HG03135 (cell line): ENCODE results near the gene DAGLA.

Experiments
- ATAC-seq: cut with Tn5 transposase; IDR thresholded peaks from one replicate; pipeline ENCODE4 v1.9.1; 2021; ENCODE audit warnings: mild to moderate bottlenecking, moderate library complexity; ENCODE audit not compliant: unreplicated experiment

The DAGLA gene

DNA sequence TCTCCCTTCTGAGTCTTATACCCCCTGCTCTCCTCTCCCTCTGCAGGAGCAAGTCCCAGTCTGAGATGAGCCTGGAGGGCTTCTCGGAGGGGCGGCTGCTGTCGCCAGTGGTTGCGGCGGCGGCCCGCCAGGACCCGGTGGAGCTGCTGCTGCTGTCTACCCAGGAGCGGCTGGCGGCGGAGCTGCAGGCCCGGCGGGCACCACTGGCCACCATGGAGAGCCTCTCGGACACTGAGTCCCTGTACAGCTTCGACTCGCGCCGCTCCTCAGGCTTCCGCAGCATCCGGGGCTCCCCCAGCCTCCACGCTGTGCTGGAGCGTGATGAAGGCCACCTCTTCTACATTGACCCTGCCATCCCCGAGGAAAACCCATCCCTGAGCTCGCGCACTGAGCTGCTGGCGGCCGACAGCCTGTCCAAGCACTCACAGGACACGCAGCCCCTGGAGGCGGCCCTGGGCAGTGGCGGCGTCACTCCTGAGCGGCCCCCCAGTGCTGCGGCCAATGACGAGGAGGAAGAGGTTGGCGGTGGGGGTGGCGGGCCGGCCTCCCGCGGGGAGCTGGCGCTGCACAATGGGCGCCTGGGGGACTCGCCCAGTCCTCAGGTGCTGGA lies 63.4 kb downstream of the DAGLA start:
- ATAC-seq = no peak

DNA sequence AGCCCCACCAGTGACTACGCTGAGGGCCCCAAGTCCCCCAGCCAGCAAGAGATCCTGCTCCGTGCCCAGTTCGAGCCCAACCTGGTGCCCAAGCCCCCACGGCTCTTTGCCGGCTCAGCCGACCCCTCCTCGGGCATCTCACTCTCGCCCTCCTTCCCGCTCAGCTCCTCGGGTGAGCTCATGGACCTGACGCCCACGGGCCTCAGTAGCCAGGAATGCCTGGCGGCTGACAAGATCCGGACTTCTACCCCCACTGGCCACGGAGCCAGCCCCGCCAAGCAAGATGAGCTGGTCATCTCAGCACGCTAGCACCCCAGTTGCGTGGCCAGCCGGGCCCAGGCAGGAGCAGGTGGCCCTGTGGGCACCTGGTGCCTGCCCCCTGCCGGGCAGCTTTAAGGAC lies 64.0 kb downstream of the DAGLA start:
- ATAC-seq = no peak

DNA sequence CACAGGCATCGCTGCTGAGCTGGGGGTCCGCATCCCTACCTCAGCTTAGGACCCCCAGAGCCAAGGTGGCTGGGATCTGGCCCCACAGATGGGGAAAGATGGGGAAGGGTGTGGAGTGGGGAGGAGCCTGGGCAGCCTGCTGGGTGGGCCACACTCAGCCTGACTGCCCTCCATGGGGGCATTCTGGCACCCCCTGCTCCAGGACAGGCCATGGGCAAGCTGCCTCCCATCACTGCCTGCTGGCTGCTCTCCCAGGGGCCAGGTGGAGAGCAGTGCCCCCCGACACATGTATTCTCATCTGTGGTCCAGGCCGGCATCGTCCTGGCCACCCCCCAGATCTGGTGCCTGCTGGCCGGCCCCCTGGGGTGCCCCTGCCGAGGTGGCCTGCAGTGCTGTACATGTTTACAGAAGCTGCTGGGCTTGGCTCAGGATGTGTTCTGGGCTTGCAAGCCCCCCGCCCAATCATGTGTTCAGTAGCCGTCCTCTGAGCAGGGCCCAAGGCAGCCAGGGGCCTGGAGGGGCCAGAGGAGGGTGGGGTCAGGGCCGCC lies 64.5 kb downstream of the DAGLA start:
- no peak for ATAC-seq

DNA sequence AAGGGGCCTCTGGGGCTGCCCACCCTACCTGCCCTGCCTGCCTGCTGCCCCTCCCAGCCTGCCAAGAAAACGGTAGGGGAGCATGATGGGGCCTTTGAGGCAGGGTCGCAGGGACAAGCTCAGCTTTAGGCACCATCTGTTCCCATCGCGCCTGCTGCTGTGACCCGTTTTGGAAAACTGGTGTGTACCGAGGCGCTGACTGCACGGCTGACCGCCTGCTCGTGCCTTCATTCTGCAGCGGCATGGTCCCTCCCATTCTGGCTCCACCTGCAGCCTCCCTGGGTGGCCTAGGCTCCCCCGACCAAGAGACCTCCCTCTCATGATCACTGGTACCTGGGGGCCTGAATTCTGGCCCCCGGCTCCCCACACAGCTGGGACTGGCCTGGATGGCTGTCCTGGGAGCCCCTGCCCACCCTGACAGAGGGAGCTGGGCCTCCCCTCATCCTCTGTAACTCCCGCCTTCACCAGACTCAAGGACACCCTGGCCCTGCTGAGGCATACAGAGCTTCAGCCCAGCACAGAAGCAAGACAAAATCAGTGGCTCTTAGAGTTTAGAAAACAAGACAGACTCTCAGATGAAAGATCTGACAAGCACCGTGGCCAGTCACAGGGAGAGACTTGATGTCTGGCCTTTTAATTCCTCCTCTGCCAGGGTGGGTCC lies 65.7 kb downstream of the DAGLA start:
- ATAC-seq = no peak

DNA sequence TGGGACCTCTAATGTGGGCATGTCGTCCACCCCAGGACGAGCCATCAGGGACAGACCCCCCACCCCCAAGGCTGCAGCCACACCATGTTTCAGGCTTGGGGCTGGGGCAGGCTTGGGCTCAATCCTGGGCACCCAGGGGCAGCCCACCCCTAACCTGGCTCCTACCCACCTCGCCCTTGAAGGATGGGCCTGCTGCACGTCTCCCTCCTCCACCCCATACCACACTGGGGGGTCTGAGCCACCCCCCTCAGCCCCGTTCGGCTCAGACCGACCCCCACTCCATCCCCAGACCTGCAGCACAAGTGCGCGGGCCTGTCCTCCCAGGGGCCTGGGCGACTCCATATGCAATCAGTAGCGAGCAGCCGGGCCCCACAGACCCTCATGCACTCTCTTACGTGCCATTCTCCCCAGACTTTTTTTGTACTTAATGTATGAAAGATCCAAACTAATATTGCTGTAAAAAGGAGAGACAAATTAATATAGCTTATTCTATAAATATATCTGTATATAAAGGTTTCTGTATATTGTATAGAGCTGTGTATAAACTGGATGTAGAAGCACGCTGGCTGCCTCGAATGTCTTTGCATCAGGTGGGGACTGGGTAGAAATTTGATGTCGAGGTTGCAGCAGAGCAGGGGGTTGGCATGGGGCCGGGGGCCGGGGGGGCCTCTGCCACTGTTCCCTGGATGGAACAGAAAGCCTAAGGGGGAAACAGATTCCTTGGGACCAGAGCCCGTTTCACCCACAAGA lies 66.4 kb downstream of the DAGLA start:
- no peak for ATAC-seq

DNA sequence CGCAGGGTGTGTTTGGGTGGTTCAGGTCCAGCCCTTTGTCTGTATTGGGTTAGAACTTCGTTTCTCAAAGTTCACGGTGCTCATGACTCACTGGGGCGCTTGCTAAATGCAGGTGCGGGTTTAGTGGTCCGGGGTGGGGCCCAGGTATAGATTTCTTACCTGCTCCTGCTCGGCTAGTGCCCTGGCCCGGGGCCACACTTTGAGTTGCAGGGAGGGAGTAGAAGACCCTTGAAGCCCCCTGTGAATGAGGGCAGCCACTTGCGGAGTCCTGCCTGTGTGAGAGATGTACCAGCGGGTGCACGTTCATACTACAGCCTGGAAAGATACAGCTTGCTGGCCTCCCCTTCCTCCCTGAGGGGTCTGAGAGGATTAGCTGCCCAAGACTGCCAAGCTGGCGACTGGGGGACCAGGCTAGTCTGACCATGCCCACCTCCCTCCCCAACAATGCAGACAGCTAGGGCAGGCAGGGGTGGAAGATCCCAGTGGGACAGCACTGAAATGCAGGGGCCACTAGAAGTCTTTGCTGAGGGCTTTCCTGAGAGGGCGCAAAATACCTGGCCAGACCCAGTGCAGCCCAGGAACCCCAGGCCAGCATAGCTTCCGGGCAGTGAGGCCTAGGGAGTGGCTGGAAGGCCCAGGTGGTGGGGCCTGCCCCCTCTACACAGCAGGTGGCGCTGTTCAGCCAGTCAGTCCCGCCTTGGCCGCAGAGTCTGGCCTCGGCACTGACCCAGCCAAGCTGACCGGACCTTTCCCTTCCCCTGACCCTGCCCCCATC lies 67.2 kb downstream of the DAGLA start:
- ATAC-seq = peak; percentile 53

DNA sequence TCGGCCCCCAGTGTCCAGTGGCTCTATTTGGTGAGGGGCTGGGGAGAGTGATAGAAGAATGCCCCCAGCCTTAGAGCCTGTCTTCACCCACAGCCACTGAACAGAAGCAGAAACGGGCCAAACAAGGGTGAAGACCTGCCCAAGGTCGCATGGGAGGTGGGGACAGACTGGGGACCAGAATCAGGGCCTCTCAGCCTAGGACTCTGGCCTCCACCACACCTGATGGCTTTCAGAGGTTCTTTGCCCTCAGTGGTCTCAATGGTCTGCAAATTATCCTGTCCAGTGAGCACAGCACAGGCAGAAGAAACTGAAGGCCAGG lies 67.7 kb downstream of the DAGLA start:
- peak; percentile 9 for ATAC-seq

DNA sequence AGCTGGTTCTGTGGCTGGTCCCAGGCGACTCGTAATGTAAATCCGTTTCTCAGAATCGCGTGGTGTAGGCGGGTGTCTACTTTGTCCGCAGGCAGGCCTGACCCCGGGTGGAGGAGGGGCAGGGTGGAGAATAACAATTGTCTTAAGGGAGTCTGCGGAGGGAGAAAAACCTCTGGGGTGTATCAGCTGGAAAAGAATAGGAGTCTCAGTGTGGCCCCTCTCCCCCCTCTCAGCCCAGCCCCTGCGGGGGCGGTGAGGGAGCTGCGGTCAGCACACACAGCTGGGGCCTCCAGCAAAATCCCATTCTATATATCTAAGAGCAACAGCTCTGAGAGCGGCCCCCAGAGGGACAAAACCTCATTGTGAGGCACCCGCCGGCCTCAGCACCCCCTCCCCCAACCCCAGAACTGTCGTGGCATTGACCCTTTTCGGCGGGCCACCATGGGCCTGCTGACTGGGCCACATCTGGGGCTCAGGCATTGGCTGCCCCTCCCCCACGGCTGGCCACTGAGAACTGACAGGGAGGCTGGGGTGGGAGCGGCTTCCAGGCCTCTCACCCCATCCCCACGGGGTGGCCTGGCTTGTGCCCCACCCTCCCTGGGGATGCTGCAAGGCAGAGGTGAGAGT lies 69.5 kb downstream of the DAGLA start:
- ATAC-seq = no peak

DNA sequence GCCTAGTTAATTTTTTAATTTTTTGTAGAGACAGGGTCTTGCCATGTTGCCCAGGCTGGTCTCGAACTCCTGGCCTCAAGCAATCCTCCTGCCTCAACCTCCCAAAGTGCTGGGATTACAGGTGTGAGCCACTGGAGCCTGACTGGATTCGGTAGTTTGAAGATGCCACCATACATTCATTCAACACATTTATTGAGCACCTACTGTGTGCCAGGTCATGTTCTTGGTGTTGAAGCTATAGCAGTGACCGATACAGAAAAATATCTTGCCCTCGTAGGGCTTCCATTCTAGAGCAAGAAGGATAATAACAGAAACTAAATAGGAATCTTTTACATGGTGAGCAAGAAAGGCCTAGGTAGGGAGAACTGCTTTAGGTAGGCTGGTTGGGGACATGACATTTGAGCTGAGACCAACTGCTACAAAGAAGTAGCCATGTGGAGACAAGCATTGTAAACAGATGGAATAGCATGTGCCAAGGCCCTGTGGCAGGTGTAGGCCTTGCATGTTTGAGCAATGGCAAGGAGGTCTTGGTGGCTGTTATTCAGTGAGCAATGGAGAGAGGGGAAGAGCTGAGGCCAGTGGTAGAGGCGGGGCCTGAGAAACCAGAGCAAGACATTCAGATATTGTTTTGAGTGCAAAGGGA lies 70.6 kb downstream of the DAGLA start:
- no peak for ATAC-seq

DNA sequence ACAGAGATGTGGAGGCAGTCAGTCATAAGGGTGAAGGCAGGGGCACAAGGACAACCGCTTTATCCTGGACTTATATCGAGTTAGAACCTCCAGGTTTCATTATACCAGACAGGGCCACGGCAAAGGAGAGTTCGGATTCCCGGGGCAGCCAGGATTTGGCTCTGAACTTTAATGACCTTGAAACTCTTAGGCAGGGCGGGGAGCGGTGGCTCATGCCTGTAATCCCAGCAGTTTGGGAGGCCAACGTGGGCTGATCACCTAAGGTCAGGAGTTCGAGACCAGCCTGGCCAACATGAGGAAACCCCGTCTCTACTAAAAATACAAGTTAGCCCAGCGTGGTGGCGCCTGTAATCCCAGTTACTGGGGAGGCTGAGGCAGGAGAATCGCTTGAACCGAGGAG lies 71.2 kb downstream of the DAGLA start:
- ATAC-seq = no peak

DNA sequence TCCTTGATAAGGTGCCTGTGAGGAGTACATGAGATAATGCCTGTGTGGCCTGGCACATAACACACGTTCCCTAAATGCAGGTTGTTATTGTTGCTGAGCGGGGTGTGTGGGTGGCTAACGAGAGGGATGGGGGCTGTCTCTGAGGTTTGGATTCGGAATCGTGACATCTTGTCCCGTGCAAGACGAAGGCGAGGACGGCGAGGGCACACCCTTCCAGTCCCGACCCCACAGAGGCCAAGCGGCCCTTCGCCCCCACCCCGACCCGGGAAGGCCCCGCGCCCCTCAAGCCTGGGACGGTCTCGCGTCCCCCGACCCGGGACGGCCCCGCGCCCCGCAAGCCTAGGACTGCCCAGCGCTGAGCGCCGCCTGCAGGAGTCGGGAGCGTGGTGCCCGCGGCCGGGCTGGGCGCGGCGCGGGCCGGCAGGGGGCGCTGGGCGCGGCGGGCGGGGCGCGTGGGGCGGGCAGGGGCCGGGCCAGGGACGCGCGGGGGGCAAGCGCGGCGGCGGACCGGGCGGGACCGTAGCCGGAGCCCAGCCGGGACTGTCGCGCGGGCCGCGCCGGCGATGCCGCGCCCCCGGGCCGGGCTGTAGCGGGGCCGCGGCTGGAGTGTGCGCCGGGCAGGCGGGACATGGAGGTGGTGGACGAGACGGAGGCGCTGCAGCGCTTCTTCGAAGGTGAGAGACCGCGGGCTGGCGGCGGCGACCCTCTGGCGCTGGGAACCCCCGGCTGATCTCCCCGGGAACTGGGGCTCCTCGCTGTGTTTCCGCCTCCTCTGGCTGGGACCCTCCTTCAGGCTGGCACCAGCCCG lies 72.1 kb downstream of the DAGLA start, which contains the start of gene MYRF:
MYRF (plus strand) TSS at position 520 of the 808 bp plus-strand sequence; CDS start at position 629, 109 bp downstream.
- ATAC-seq = no peak

DNA sequence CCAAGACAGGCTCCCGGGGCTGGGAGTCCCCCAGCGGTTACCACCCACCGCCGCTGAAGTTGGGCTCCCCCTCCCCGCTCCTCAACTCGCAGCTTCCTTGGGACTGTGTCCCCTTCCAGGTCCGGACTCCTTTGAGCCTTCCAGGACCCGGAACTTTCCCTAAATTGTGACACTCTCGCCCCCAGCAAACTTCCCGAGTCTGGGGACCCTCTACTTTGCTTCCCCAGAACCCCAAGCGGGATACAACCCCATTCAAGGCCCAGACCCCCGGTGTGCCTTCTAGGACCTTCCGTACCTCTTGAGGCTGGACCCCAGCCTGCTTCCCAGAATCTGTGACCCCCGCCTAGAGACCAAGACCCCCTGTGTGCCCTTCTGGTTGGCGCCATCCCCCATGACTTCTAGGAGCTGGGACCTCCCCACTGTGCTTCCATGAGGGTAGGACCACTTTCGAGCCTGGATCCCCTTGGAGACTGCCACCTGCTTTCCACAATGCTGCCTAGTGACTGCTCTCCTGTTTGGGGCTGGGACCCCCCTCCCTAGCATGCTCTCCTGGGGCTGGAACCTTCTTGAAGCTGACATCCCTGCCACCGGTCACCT lies 72.8 kb downstream of the DAGLA start:
- no peak for ATAC-seq

DNA sequence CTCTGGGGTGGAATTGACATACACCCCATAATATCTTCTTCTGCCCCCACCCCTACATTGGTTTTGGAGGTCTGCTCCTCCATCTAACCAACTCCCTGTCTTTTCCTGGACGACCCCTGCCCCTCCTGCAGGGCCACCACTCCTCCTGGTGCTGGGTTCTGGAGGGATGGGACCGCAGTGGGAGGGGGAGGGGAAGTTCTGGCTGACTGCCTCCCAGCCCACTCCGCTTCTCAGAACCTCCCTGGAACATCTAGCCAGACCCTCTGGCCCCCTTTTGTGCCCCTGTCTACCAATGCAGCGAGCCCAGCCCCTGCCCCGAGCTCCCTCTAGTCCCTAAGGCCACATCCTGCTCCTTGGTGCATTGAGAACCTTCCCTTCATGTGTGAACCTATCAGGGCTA lies 73.5 kb downstream of the DAGLA start:
- ATAC-seq = no peak

DNA sequence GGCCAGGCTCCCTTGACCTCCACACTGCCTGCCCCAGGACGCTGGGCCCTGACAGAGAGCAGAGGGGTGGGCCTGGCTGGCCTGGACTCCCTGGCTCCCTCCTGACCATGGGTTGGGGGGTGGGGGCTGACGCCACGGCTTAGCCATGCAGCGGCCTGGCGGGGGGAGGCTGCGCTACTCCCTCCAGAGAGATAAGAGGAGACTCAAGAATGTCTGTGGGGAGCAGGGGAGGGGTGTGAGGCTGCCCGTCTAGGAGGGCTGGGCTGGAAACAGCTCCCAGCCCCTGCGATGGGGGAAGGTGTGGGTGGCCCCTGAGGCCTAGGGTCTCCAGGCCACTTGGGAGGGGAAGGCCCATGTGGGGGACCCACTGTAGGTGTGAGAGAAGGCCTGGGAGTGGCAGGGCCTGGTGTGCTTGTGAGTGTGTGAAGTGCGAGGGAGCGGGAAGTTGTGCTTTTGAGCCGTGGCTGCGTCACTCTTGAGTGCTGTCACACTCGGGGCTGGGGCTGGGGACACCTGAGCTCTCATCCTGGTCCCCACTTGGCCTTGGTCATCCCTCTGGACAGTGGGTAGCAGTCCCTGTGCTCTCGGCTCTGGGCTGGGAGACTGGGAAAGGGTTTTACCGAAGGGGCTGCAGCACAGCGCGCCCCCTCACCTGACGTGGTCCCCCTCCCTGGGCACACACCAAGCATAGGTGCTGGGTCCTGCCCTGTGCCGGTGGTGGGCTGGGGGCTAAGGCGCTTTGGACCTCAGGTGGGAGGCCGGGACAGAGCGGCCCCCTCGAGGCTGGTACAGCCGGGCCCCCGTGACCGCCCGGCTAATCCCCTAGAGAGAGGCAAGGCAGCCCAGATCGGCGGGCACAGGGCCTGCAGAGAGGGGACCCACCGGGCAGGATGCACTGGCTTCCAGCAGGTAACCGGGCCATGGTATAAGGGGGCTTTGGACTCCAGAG lies 74.6 kb downstream of the DAGLA start:
- ATAC-seq = no peak

DNA sequence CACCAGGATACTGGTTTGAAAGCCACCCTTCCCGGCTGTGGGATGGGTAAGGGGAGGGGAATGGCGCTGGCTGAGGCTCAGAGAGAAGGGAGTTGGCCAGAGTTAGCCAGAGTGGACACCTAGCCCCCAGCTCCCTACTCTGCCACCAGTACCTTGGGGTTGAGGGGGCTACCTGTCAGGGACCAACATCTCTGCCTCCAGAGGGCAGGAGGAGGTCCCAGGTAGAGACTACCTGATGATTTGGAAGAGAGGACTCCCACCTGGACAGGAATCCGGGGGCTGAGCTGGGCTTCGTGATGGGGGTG lies 75.9 kb downstream of the DAGLA start:
- no peak for ATAC-seq

DNA sequence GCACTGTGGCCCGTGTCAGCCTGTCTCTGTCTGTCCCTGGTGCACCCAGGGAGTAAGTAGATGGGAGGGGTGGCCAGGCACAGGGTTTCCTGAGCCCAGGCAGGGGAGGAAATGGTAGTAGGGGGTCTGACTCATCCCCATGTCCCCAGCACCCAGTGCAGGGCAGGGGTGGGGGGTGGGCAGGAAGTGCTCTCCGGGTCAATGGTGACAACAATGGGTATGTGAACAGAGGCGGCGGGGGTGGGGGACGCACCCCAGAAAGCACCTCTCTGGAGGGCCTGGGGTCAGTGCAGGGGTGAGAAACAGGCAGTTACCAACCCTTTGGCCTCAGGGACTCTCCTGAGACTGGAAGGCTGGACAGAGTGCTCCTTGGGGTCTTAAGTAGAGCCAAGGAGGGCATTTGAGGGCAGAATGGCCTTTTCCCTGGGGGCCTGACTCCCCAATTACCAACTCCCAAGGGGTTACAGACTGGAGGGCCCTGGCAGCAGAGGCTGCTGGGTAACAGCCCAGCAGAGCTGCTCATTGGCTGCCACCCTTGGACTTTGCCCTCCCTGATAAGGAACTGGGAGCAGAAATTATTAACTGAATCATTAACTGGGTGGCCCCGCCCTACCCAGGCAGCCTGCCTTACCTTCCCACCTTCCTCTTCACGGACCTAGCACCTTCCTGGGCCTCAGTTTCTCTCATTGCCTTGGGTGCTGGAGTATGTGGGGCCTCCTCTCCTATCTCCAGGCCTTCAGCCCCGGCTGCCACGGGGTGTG lies 76.4 kb downstream of the DAGLA start:
- ATAC-seq = no peak

DNA sequence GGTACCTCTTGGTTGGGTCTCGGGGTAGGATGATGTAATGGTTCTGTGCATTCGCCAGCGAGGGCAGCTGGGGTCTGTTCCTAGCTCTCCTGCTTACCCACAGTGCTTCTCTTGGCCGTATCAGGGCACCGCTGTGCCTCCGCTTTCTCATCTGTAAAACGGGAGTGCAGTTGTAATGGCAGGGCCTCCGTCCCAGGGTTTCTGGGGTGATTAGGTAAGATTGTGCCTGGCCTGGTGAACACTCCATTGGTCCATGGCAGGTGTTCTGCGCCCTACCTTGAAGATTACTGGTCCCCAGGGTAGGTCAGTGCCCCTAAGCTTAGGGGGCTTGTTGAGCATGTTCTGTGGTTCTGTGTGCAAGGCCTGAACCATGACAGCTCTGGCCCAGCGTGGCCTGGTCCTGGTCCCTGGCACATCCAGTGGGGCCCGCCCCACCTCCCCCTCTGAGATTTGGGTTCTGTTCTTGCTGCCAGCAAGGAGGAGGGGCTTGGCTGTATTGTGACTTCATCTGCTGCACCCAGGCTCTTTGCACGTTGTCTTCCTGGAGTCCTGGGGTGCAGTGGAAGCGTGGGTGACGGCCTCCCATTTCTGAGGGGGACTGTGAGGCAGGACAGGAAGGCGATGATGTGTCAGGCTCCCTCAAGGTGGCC lies 77.1 kb downstream of the DAGLA start:
- no peak for ATAC-seq
